ENCODE results near the gene CHD3. TPM values are rescaled to one million over a fixed set of nuclear protein-coding genes. Genes with fewer than 3 reads are reported as not detected.

The CHD3 gene
- total RNA-seq: 76.2 TPM

- Histone ChIP-seq H3K27ac (ENCODE audit: low read depth, low read length) (peak within 1 kb of the TSS; percentile 77), H3K4me1 (ENCODE audit: control insufficient read depth in 3 of 3, insufficient read depth in 3 of 3, low read length in 3 of 3) (peaks cover 44 to 47% (median 46%) of the 10 kb centered on the region in 3 donors)
Measured at GRCh38 chr17:7888184-7888920, at the start of gene CHD3. Gene CHD3 (plus strand): TSS chr17:7888789. CDS start chr17:7889001, 212 bp downstream.

DNA sequence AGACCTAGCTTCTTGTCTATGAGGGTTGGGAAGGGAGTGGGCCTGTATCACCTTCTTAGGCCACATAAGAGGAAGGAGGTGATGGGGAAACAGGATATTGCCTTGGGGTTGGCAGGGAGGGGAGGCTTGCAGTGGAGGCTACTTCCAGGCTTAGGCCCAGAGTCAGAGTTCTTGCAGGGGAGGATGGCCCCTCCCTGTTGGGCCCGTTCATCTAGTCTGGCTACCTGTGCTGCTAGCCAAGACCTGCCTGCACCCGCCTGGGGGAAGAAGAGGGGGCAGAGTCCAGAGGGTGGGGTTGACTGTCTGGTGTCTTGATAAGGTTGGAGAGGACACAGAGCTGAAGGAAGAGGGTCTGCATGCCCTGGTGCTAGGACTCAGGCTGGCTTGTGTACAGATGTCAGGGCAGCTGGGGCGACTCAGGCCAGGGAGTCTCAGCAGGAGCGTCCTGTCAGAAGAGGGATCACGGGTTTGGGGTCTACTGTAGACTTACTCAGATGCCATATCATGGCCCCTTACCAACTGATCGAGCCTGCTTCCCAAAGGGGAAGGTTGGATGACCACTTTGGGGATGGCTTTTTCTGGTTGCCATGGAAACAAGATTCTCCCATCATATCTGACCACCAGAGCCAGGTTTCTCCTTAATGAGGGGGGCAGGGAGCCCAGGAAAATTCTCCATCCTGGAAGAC, 49.3 kb upstream of the CHD3 start:
- peaks cover 53 to 74% (median 64%) of the 10 kb centered on the region in 3 donors for H3K4me1 ChIP-seq (ENCODE audit: control insufficient read depth in 3 of 3, insufficient read depth in 3 of 3, low read length in 3 of 3)
- peak overlapping the region; percentile 79 for H3K27ac ChIP-seq (ENCODE audit: low read depth, low read length)
- peak overlapping the region; percentile 52 to 70 (median 55) for H3K4me3 ChIP-seq (ENCODE audit: low read length in 3 of 3)
- peak overlapping the region; percentile 52 to 82 (median 58) for H3K9ac ChIP-seq (ENCODE audit: low read depth in 1 of 3, low read length in 3 of 3)
- H3K9me3 ChIP-seq (ENCODE audit: control insufficient read depth in 3 of 3, low read length in 3 of 3): no peaks in the 10 kb centered on the region
- H3K27me3 ChIP-seq (ENCODE audit: control insufficient read depth in 3 of 3, insufficient read depth in 3 of 3, low read length in 3 of 3): no peaks in the 10 kb centered on the region
- H3K36me3 ChIP-seq (ENCODE audit: control insufficient read depth in 3 of 3, insufficient read depth in 3 of 3, low read length in 3 of 3): peaks cover 0 to 4% (median 3%) of the 10 kb centered on the region in 3 donors

More at GRCh38 chr17:7888184-7888920, at the start of gene CHD3:
- peak within 1 kb of the TSS; percentile 50 to 75 (median 74) for H3K9ac ChIP-seq (ENCODE audit: low read depth in 1 of 3, low read length in 3 of 3)
- peaks cover 0 to 29% (median 8%) of the 10 kb centered on the region in 3 donors for H3K27me3 ChIP-seq (ENCODE audit: control insufficient read depth in 3 of 3, insufficient read depth in 3 of 3, low read length in 3 of 3)
- peaks cover 6 to 11% (median 7%) of the 10 kb centered on the region in 3 donors for H3K36me3 ChIP-seq (ENCODE audit: control insufficient read depth in 3 of 3, insufficient read depth in 3 of 3, low read length in 3 of 3)
- no peaks in the 10 kb centered on the region for H3K9me3 ChIP-seq (ENCODE audit: control insufficient read depth in 3 of 3, low read length in 3 of 3)
- peak within 1 kb of the TSS; percentile 73 to 77 (median 76) for H3K4me3 ChIP-seq (ENCODE audit: low read length in 3 of 3)

DNA sequence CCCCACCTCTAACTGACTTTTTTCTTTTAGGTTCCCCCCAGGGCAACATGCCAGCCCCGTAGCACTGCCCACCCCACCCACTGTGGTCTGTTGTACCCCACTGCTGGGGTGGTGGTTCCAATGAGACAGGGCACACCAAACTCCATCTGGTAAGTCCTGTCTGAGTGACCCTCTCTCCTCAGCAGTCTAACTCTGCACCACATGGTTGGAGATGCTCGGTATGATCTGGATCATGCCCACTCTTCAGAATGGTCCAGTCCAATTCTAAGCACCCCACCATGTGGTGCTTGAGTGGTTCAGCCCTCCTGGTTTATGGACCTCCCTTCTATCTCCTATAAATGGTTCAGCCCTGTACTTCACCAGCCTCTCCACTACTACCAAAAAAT, 48.7 kb upstream of the CHD3 start:
- Histone ChIP-seq H3K4me1 (ENCODE audit: control insufficient read depth in 3 of 3, insufficient read depth in 3 of 3, low read length in 3 of 3) (peaks cover 56 to 71% (median 66%) of the 10 kb centered on the region in 3 donors), H3K9me3 (ENCODE audit: control insufficient read depth in 3 of 3, low read length in 3 of 3) (no peaks in the 10 kb centered on the region), H3K27me3 (ENCODE audit: control insufficient read depth in 3 of 3, insufficient read depth in 3 of 3, low read length in 3 of 3) (no peaks in the 10 kb centered on the region), H3K36me3 (ENCODE audit: control insufficient read depth in 3 of 3, insufficient read depth in 3 of 3, low read length in 3 of 3) (peaks cover 0 to 4% (median 3%) of the 10 kb centered on the region in 3 donors), H3K4me3 (ENCODE audit: low read length in 3 of 3) (no peak overlapping the region), H3K9ac (ENCODE audit: low read depth in 1 of 3, low read length in 3 of 3) (peak overlapping the region in 1 of 3 donors; percentile 82), H3K27ac (ENCODE audit: low read depth, low read length) (peak overlapping the region; percentile 95)

DNA sequence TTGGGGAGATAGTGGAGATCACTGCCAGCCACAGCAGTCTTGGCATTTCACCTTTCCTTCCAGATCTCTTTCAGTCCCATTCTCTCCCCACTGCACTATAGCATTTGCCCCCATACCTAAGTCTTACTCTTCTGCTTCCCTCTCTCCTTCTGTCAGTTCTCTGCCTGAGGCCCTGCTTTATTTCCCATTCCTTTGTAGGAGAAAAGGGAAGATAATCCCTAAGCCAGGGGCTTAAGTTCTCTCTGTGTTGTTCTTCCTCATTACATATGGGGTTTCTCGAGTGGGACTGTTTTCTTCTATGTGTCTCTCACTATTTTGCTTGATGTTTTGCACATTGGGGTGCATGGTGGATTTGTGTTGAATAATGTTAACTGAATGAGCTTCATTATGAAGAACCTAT, 48.1 kb upstream of the CHD3 start:
- no peaks in the 10 kb centered on the region for H3K27me3 ChIP-seq (ENCODE audit: control insufficient read depth in 3 of 3, insufficient read depth in 3 of 3, low read length in 3 of 3)
- H3K4me3 ChIP-seq (ENCODE audit: low read length in 3 of 3): no peak overlapping the region
- peak overlapping the region in 2 of 3 donors; percentile 18 to 35 for H3K9ac ChIP-seq (ENCODE audit: low read depth in 1 of 3, low read length in 3 of 3)
- H3K9me3 ChIP-seq (ENCODE audit: control insufficient read depth in 3 of 3, low read length in 3 of 3): no peaks in the 10 kb centered on the region
- H3K36me3 ChIP-seq (ENCODE audit: control insufficient read depth in 3 of 3, insufficient read depth in 3 of 3, low read length in 3 of 3): peaks cover 0 to 6% (median 5%) of the 10 kb centered on the region in 3 donors
- peak overlapping the region; percentile 95 for H3K27ac ChIP-seq (ENCODE audit: low read depth, low read length)
- H3K4me1 ChIP-seq (ENCODE audit: control insufficient read depth in 3 of 3, insufficient read depth in 3 of 3, low read length in 3 of 3): peaks cover 61 to 72% (median 69%) of the 10 kb centered on the region in 3 donors

DNA sequence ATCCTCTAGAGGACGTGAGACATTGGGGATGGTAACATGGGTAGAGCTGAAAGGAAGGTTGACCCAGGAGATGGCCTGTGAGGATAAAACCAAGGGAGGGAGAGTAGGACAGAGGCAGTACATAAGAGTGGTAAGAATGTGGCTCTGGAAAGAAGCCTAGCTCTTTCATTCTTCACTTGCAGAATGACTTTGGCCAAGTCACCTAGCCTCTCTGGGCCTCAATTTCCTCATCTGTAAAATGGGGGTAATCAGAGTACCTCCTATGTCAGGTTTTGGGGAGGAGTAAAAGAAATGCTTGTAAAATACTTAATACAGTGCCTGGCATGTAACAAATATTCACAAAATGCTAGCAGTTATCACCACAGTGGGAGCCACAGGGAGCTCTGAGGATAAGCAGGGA, 47.7 kb upstream of the CHD3 start:
- Histone ChIP-seq H3K4me3 (ENCODE audit: low read length in 3 of 3) (peak overlapping the region; percentile 74 to 94 (median 92)), H3K9ac (ENCODE audit: low read depth in 1 of 3, low read length in 3 of 3) (peak overlapping the region; percentile 60 to 95 (median 89)), H3K27me3 (ENCODE audit: control insufficient read depth in 3 of 3, insufficient read depth in 3 of 3, low read length in 3 of 3) (no peaks in the 10 kb centered on the region), H3K36me3 (ENCODE audit: control insufficient read depth in 3 of 3, insufficient read depth in 3 of 3, low read length in 3 of 3) (peaks cover 0 to 9% (median 8%) of the 10 kb centered on the region in 3 donors), H3K9me3 (ENCODE audit: control insufficient read depth in 3 of 3, low read length in 3 of 3) (no peaks in the 10 kb centered on the region), H3K4me1 (ENCODE audit: control insufficient read depth in 3 of 3, insufficient read depth in 3 of 3, low read length in 3 of 3) (peaks cover 65 to 76% (median 73%) of the 10 kb centered on the region in 3 donors), H3K27ac (ENCODE audit: low read depth, low read length) (peak overlapping the region; percentile 95)

DNA sequence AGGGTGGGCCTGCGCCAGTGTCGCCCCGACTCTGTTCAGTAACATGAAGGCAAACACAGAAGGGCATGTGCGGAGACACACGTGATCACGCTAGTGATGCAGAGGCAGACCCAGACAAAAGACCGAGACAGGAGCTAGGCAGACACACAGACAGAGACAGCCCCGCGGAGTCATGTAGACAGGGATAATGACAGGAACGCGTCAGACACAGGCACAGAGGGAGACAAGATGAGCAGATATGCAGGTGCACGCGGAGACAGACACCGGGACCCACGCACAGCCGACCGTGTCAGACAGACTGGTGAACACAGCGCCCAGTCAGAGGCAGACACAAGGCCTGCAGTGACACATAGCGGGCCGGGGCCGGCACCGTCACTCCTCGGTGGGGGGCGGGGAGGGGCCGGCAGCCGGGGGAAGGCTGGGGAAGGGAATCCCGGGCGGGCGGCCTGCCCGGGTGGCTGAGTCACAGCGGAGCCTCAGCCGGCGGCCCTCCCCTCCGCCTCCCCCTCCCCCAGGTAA, 47.1 kb upstream of the CHD3 start:
- peak overlapping the region; percentile 74 to 94 (median 92) for H3K4me3 ChIP-seq (ENCODE audit: low read length in 3 of 3)
- no peaks in the 10 kb centered on the region for H3K27me3 ChIP-seq (ENCODE audit: control insufficient read depth in 3 of 3, insufficient read depth in 3 of 3, low read length in 3 of 3)
- H3K36me3 ChIP-seq (ENCODE audit: control insufficient read depth in 3 of 3, insufficient read depth in 3 of 3, low read length in 3 of 3): peaks cover 2 to 13% (median 11%) of the 10 kb centered on the region in 3 donors
- peak overlapping the region; percentile 91 to 96 (median 95) for H3K9ac ChIP-seq (ENCODE audit: low read depth in 1 of 3, low read length in 3 of 3)
- peak overlapping the region; percentile 95 for H3K27ac ChIP-seq (ENCODE audit: low read depth, low read length)
- peaks cover 66 to 77% (median 73%) of the 10 kb centered on the region in 3 donors for H3K4me1 ChIP-seq (ENCODE audit: control insufficient read depth in 3 of 3, insufficient read depth in 3 of 3, low read length in 3 of 3)
- H3K9me3 ChIP-seq (ENCODE audit: control insufficient read depth in 3 of 3, low read length in 3 of 3): no peaks in the 10 kb centered on the region

- peak overlapping the region; percentile 91 to 96 (median 95) for H3K9ac ChIP-seq (ENCODE audit: low read depth in 1 of 3, low read length in 3 of 3)
- H3K27me3 ChIP-seq (ENCODE audit: control insufficient read depth in 3 of 3, insufficient read depth in 3 of 3, low read length in 3 of 3): no peaks in the 10 kb centered on the region
- no peaks in the 10 kb centered on the region for H3K9me3 ChIP-seq (ENCODE audit: control insufficient read depth in 3 of 3, low read length in 3 of 3)
- peaks cover 7 to 17% (median 15%) of the 10 kb centered on the region in 3 donors for H3K36me3 ChIP-seq (ENCODE audit: control insufficient read depth in 3 of 3, insufficient read depth in 3 of 3, low read length in 3 of 3)
- H3K4me3 ChIP-seq (ENCODE audit: low read length in 3 of 3): peak overlapping the region; percentile 74 to 94 (median 90)
- H3K4me1 ChIP-seq (ENCODE audit: control insufficient read depth in 3 of 3, insufficient read depth in 3 of 3, low read length in 3 of 3): peaks cover 62 to 72% (median 69%) of the 10 kb centered on the region in 3 donors
- peak overlapping the region; percentile 95 for H3K27ac ChIP-seq (ENCODE audit: low read depth, low read length)
Measured at GRCh38 chr17:7841915-7842379, 46.6 kb upstream of the CHD3 start.

DNA sequence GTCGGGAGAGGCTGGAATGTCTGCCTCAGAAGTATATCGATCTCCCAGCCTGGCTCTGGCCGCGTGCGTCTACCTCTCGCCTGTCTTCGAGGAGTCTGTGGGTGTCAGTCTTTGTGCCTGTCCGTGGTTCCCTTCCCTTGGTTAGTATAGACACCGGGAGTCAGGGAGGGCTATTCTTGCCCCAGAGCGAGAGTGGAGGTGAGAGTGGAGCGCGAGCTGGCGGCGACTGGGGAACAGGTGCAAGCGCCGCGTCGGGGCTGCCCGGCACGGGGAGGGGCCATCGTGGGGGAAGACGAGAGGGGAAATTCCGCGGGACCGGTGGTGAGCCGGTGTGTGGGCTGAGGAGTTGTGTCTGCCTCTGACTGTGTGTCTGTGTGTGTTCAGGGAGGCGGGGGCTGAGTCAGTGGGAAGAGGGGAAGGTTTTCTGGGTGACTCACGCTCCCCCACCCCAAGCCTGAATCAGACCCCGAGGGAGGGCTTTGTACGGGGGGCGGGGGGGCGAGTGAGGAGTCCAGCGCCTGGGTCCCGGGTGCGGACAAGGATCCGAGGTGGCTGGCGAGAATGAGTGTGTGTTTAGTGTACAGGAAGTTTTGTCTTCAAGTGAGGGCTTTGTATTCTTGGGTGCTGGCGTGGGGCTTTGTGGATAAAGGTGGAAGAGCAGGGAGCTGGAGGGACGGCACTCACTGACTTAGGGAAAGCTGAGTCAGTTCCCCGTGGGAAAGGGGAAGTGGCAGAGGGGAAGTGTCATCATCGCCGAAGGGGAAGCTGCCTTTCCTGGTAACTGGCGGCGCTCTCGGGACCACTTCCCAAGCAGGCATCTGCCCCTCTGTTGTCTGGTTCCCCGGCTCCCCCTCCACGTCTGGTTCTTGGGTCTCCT, 46.0 kb upstream of the CHD3 start:
- Histone ChIP-seq H3K27me3 (ENCODE audit: control insufficient read depth in 3 of 3, insufficient read depth in 3 of 3, low read length in 3 of 3) (no peaks in the 10 kb centered on the region), H3K36me3 (ENCODE audit: control insufficient read depth in 3 of 3, insufficient read depth in 3 of 3, low read length in 3 of 3) (peaks cover 12 to 20% (median 20%) of the 10 kb centered on the region in 3 donors), H3K4me1 (ENCODE audit: control insufficient read depth in 3 of 3, insufficient read depth in 3 of 3, low read length in 3 of 3) (peaks cover 55 to 66% (median 62%) of the 10 kb centered on the region in 3 donors), H3K27ac (ENCODE audit: low read depth, low read length) (peak overlapping the region; percentile 95), H3K9ac (ENCODE audit: low read depth in 1 of 3, low read length in 3 of 3) (peak overlapping the region; percentile 91 to 96 (median 95)), H3K4me3 (ENCODE audit: low read length in 3 of 3) (peak overlapping the region; percentile 74 to 90 (median 88)), H3K9me3 (ENCODE audit: control insufficient read depth in 3 of 3, low read length in 3 of 3) (no peaks in the 10 kb centered on the region)

GRCh38 chr17:7843257-7843535, 45.4 kb upstream of the CHD3 start:
- no peaks in the 10 kb centered on the region for H3K27me3 ChIP-seq (ENCODE audit: control insufficient read depth in 3 of 3, insufficient read depth in 3 of 3, low read length in 3 of 3)
- peak overlapping the region; percentile 91 to 96 (median 95) for H3K9ac ChIP-seq (ENCODE audit: low read depth in 1 of 3, low read length in 3 of 3)
- no peaks in the 10 kb centered on the region for H3K9me3 ChIP-seq (ENCODE audit: control insufficient read depth in 3 of 3, low read length in 3 of 3)
- peak overlapping the region; percentile 95 for H3K27ac ChIP-seq (ENCODE audit: low read depth, low read length)
- peaks cover 52 to 63% (median 59%) of the 10 kb centered on the region in 3 donors for H3K4me1 ChIP-seq (ENCODE audit: control insufficient read depth in 3 of 3, insufficient read depth in 3 of 3, low read length in 3 of 3)
- H3K36me3 ChIP-seq (ENCODE audit: control insufficient read depth in 3 of 3, insufficient read depth in 3 of 3, low read length in 3 of 3): peaks cover 12 to 22% (median 20%) of the 10 kb centered on the region in 3 donors
- H3K4me3 ChIP-seq (ENCODE audit: low read length in 3 of 3): peak overlapping the region; percentile 74 to 90 (median 88)

Data from skeletal muscle tissue (tissue), 4 donors.